ENCODE data around the gene SERPINB8.

Gene SERPINB8, protein sequence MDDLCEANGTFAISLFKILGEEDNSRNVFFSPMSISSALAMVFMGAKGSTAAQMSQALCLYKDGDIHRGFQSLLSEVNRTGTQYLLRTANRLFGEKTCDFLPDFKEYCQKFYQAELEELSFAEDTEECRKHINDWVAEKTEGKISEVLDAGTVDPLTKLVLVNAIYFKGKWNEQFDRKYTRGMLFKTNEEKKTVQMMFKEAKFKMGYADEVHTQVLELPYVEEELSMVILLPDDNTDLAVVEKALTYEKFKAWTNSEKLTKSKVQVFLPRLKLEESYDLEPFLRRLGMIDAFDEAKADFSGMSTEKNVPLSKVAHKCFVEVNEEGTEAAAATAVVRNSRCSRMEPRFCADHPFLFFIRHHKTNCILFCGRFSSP

DNA sequence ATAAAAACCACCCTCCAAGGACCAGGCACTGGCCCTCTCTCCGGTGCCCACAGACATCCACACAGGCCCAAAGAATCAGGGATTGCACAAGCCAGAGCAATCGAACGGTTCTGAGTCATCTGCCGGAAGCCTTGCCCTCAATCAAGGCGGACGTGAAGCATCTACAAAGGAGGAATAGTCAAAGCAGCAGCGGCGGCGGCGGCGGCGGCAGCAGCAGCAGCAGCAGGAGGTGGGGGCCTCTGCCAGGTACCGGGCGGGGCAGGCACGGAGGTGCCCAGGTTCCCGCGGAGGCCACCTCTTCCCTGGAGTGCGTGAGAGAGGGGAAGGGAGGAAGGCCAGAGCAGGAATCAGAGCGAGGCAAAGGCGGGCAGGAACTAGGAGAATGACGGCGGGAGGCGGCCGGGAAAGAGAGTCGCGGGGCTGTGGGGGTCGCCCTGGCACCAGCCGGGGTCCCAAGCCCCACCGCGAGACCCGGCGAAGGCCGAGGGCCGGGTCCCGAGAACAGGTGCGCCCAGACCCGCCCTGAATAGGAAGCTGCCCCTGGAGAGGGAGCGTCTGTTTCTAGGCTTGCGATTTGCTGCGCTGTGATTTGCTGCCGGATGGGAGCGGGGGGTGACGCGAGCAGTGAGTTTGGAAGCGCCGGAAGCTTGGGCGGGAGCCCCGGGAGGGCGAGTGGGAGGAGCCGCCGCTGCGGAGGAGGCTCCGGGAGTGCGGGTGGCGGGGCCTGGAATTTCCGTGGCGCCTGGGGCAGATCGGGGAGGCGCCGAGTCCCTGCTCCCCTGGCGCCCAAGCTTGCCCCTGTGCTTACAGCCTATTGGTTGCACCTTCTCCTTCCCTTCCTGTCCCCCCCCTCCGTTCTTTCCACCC is at the start of gene SERPINB8:
Gene SERPINB8 (plus strand): TSS at position 140 of the 867 bp plus-strand sequence. CDS start 8,228 bp downstream, outside the sequence.
- TF ChIP-seq GATA3 (IDR thresholded peaks at IDR 0.05; ENCODE audit: low read depth, low read length) (no peak), GATA2 (IDR thresholded peaks at IDR 0.05; ENCODE audit: low read depth, low read length) (no peak)

DNA sequence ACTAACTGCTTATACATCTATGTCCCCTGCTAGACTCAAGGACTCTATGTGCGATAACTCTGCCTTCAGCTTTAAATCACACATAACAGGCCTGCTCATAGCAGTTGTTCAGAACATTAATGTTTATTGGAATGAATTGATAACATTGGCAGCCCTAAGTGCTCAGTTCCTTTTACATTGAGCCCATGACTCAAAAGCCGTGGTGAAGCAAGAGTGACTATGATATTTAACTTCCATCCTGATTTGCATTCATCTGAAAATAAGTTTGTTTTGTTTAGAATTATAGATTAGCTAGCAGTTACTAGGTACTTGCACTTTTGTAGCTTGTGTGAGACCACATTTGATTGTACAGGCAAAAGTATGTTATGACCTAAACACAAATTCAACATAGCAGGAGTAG is 47.8 kb upstream of the SERPINB8 start:
- TF ChIP-seq GATA3 (IDR thresholded peaks at IDR 0.05; ENCODE audit: low read depth, low read length) (no peak), GATA2 (IDR thresholded peaks at IDR 0.05; ENCODE audit: low read depth, low read length) (no peak)

DNA sequence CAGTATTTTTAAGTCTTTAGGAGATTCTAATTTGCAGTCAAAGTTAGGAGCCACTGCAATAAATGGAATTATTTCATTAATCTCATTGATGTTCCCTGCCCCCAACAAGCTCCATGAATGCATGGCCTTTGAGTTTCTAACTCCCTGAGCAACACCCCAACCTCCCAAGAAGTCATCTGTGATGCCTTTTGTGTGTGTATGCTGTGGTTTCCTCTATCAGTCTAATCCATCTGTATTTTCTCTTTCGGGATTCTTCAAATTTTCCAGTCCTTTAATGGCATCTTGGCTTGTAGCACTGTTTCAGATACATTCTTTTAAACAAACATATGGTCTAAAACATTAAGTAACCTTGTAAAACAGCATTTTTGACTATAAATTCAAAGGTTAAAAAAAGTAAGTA is 45.3 kb upstream of the SERPINB8 start:
- TF ChIP-seq GATA3 (IDR thresholded peaks at IDR 0.05; ENCODE audit: low read depth, low read length) (no peak), GATA2 (IDR thresholded peaks at IDR 0.05; ENCODE audit: low read depth, low read length) (no peak)

DNA sequence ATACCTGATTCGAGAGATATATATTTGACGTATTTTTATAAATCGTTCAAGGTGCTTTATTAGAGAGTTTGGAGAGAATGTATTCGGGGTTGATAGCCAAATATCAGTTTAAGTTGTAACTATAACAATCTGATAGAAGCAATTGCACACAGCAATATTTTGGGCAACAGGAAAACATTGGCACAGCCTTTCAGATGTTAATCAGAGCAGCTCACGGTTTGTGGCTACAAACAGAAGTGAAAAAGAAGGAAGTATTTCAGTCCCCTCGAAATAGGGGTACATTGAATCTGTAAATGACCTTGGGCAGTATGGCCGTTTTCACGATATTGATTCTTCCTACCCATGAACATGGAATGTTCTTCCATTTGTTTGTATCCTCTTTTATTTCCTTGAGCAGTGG is 41.5 kb upstream of the SERPINB8 start:
- TF ChIP-seq GATA2 (IDR thresholded peaks at IDR 0.05; ENCODE audit: low read depth, low read length) (no peak), GATA3 (IDR thresholded peaks at IDR 0.05; ENCODE audit: low read depth, low read length) (no peak)

DNA sequence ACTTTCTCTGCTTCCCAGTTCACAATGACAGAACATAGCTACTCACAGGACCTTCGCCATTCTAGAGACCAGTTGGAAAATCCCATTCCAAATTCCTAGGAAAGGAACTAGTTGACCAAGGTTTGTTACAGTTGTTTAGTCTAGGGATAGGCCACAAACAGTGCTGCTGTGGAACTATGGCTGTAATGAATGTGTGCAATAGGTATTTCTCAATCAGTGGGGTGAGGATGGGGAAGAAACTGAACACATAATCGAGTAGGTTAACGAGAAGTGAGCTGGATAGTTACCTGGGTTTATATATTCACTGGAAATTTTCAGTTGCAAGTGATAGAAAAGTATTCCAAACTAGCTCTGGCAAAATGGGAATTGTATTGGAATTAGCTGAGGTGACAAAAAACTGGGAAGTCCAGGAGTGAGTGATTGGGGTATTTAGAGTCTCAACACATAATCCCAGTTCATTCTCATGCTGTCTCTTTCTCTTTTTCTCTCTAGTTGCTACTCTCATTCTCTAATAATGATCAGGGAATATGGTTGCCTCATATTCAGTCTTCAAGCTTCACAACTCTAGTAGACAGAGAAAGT is 39.0 kb upstream of the SERPINB8 start:
- TF ChIP-seq GATA3 (IDR thresholded peaks at IDR 0.05; ENCODE audit: low read depth, low read length) (no peak), GATA2 (IDR thresholded peaks at IDR 0.05; ENCODE audit: low read depth, low read length) (no peak)

DNA sequence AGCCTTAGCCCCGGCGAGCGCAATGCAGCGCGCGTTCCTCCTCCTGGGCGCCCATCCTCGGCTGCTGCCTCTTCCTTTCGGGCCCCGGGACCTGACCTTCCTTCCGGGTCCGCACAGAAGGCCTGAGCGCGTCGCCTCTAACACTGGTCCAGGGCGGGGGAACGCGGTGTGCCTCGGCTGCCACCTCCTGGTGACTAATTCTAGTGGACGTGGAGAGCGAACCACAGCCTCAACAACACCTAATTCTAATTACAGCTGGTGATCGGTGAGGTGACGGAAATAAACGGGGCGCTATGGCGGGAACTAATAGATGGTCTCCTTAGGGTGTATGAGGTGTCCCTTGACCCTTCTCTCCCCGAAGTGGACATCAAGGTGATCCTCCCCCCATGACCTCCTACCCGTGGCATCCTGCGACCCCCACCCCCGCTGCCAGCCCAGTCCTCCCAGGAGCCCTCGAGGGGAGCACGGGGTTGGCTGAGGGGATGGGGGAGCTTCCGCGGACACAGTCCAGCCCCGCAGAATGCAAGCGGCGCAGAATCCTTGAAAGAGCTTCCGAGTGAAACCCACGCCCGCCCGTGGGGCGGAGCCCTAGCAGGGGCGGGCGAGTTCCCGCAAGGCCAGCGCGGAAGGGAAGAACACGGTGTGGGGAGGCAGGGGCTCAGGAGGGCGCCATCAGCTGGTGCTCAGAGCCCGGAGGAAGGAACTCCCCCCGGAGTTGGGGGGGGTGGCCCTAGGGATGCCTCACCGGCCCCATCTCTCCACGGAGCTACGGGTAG is 33.5 kb upstream of the SERPINB8 start:
- TF ChIP-seq GATA2 (IDR thresholded peaks at IDR 0.05; ENCODE audit: low read depth, low read length) (no peak), GATA3 (IDR thresholded peaks at IDR 0.05; ENCODE audit: low read depth, low read length) (no peak)

DNA sequence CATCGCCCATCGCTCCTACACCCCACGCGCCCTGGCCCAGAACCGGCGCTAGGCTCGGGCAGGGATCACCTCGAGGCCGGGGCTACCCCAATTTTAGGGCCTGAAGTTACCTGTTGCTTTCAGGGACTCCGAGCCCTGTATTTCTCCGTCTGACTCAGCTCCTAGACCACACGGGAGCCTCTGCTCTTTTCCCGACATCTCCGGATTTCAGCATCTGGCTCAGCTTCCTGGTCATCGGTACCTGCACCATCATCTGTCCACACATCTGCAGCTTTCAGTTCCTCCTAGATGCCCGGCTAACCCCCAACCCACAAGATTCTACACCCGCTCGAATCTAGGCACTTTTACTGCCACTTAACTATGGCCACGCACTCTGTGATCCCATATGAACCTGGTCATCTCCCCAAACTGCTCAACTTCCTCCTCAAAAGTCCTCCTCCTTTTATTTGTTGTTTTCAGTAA is 32.9 kb upstream of the SERPINB8 start:
- TF ChIP-seq GATA2 (IDR thresholded peaks at IDR 0.05; ENCODE audit: low read depth, low read length) (no peak), GATA3 (IDR thresholded peaks at IDR 0.05; ENCODE audit: low read depth, low read length) (no peak)

DNA sequence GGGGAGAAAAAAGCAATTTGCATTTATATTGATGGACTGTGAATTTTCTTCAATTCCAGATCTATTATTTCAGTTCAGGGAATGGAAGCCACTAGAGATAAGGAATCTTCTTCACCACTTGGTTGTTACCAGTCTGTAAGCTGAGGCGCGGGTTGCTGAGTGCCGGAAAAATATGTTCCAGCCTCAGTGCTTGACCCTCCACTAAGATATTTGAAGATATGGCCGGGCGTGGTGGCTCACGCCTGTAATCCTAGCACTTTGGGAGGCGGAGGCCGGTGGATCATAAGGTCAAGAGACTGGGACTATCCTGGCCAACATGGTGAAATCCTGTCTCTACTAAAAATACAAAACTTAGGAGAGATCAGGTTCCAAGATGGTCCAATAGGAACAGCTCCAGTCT is 29.9 kb upstream of the SERPINB8 start:
- no peak for TF ChIP-seq GATA3 (IDR thresholded peaks at IDR 0.05; ENCODE audit: low read depth, low read length)
- no peak for TF ChIP-seq GATA2 (IDR thresholded peaks at IDR 0.05; ENCODE audit: low read depth, low read length)

DNA sequence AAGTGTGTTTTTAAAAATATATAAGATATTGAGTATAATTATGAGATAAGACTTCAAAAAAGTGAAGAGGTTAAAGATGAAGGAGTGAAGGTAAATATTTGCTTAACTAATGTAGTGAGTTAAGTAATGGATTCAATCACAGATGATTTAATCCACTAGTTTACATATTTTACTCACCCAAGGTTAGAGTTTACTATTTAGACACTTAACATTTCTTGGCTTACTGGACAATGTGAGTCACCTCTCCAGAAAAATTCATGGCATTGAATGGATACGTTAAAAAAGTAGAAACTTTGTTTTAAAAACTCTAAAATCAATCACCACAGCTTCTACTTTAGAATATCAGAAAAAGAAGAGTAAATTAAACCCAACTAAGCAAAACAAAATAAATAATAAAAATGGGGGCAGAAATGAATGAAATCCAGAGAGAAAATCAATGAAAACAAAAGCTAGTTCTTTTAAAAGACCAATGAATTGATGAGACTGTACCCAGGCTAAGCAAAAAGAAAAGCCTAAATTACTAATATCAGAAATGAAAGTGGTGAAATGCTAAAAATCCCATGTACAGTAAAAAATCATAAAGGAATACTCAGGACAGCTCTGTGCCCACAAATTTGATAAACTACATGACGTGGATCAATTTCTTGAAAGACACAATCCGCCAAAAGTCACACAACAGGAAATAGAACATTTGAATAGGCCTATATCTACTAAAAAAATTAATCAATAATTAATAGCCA is 22.7 kb upstream of the SERPINB8 start:
- TF ChIP-seq GATA3 (IDR thresholded peaks at IDR 0.05; ENCODE audit: low read depth, low read length), result no peak
- no peak for TF ChIP-seq GATA2 (IDR thresholded peaks at IDR 0.05; ENCODE audit: low read depth, low read length)

DNA sequence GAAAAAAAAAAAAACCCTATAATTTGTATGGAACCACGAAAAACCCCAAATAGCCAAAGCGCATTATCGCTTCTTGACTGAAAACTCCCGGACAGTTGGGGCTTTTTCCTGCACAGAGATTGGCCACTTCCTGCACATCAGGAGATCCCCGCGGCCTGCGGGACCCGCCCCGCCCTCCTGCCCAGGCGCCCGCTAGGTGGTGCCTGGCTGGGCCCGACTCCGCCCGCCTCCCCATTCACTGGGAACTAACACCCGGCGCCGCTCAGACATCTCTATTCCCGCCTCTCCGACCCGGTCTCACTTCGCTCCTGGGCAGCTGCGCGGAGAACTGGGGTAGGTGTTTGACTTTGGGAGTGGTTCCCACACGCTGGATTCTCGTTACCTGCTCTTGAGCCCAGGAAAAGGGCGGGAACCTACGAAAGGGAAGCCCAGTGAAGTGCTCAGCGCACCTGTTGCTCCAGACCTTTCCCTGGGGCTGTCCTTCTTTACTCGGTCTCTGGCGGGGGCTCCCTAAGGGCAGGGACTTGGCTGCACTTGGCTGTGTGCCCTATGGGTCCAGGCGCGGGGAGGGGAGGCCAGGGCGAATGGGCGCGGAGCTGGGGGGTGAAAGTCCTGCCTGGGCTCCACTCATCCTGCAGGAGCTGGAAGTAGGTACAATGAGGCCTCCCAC is 20.7 kb upstream of the SERPINB8 start, which contains the start of gene HMSD:
Gene HMSD (plus strand): TSS at position 234 of the 670 bp plus-strand sequence. CDS start 4,155 bp downstream, outside the sequence.
- TF ChIP-seq GATA3 (IDR thresholded peaks at IDR 0.05; ENCODE audit: low read depth, low read length) (no peak), GATA2 (IDR thresholded peaks at IDR 0.05; ENCODE audit: low read depth, low read length) (no peak)

DNA sequence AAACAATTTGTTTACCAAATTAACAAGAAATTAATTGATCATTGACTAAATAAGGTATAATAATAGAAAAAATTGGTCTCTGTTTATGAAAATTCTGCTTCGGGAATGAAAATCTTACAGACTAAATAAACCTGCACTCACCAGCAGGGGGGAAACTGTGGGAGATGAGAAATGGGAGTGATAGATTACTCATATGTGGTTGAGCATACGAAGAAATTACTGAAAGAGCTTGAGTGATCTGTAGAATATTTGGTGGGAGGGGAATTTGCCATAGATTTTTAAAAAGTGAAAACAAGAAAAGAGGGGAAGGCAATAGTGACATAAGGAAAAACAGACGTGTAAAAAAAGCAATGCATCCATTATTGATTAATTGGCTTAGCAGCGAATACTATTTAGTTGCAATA is 18.6 kb upstream of the SERPINB8 start:
- TF ChIP-seq GATA2 (IDR thresholded peaks at IDR 0.05; ENCODE audit: low read depth, low read length), result no peak
- no peak for TF ChIP-seq GATA3 (IDR thresholded peaks at IDR 0.05; ENCODE audit: low read depth, low read length)

DNA sequence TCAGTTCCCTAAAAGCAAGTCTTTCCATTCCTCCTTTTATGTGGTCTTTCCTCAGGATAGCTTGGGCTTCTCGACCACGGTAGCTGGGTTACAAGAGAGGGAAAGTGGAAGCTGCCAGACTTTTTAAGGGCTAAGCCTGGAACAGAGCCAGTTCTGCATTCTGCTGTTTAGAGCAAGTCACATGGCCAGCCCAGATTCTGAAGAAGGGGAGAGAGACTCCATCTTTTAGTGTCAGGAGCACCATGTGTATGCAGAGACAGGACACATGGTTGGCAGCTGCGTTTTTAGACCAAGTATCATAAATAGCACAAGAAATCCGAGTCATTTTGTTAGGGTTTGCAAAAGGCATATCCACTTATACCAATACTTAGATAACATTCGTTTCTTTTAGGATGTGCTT is 16.1 kb upstream of the SERPINB8 start:
- TF ChIP-seq GATA3 (IDR thresholded peaks at IDR 0.05; ENCODE audit: low read depth, low read length) (no peak), GATA2 (IDR thresholded peaks at IDR 0.05; ENCODE audit: low read depth, low read length) (no peak)

All from SH-SY5Y (cell line).